ENCODE results near the gene RBM18.

RBM18 gene

DNA sequence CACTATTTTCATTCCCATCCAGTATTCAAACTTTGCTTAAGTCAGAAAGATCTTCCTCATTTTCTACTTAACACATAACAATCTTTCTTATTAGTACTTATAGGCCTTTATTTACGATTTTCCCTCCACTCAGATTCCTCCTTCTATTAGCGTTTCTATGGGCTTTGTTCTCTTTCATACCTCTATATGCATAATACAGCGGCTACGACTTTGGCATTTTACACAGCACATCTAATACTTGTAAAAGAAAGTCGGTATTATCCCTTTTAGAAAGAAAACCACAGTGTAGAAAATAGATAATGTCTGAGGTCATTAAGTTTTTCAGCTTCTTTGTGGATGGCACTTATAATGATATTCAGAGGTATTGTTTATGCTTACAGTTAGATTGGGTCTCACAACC is 8.4 kb downstream of the RBM18 start:
- no peak for FAIRE-seq

- no peak for FAIRE-seq
These were observed 9.9 kb downstream of the RBM18 start for GRCh38 chr9:122254761-122255160.

- no peak for FAIRE-seq
These were observed 11.8 kb downstream of the RBM18 start for GRCh38 chr9:122252796-122253195.

DNA sequence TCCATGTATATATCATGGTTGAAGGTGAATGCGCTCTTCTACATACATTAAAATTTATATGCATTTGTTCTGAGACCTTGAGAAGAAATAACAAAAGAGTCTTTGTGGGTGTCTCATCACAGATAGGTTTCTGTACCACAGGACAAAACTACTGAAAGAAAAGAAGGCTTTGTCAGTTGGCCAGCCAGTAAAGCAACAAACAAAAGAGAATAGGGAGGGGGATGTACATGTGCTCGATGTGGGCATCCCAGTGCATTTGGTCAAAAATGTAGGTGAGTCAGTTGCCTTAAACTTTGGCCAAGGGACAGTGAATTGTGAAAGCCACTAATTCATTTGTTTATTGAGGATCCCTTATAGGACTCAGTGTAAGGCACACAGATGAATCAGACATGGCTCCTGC is 13.3 kb downstream of the RBM18 start:
- FAIRE-seq, result no peak

DNA sequence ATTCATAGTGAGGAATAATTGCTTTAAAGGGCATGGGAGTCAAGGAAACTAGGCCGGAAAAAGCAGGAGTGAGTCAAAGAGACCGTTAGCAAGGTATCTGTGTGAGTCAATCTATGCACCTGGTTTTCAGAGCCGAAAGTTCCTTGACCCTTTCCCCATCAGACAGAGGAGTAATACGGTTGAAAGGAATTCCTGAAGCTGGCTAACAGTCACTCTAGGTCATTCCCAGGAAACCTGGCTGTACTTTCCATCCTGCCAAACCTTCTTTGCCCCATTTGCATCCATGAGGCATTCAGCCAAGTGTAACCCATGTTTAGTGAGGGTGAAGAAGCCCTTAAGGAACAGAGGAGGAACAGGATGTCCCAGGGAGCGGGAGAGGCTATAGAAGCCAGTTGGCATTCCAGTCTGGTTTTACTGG is 16.2 kb downstream of the RBM18 start:
- FAIRE-seq, result no peak

- no peak for FAIRE-seq
These were observed 18.0 kb downstream of the RBM18 start for GRCh38 chr9:122246666-122247065.

- no peak for FAIRE-seq
These were observed 20.3 kb downstream of the RBM18 start for GRCh38 chr9:122244349-122244748.

GRCh38 chr9:122239722-122240121 is 24.9 kb downstream of the RBM18 start:
- FAIRE-seq, result no peak

DNA sequence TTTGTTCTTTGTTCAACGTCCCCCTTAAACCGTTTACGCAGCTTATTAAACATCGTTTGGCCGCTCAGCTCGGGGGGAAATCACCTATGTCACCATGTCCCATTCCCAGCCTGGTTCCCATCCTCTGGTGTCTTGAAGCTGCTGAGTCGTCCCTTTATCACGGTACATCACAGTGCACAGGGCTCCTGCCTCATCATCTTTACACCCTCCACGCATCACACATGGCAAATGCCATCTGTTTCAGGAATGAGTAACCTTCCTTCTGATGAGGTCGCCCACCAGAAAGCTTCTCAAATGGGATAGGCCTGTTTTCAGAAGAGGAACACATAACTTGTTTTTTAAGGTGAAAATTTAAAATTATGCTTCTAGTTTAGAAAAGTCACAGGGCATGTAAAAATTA is 28.0 kb downstream of the RBM18 start:
- FAIRE-seq, result no peak

- no peak for FAIRE-seq
These were observed 30.5 kb downstream of the RBM18 start for GRCh38 chr9:122234022-122234748.

- no peak for FAIRE-seq
These were observed 31.8 kb downstream of the RBM18 start for GRCh38 chr9:122232796-122233306.

DNA sequence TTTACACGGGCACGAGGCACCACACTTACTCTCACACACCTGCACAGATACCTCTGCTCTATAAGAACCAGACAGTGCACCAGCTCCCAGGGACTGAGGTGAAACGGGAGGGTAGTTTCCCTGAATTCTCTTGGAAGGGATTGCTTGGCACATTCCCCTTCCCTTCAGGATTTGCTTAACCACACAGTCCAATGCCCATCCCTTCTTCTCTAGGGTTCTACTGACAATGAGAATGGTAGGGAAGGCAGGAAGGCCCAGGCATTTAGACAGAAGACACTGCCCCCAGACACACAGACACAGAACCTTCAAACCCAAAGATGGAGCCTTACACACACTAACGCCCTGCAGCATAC is 35.2 kb downstream of the RBM18 start:
- FAIRE-seq, result no peak

GRCh38 chr9:122228568-122229484 is 35.8 kb downstream of the RBM18 start, which contains the start of gene LHX6:
Gene LHX6, minus strand, starts transcription at chr9:122228957. Its CDS starts 217 bp downstream, at chr9:122228740.
- FAIRE-seq, result no peak

DNA sequence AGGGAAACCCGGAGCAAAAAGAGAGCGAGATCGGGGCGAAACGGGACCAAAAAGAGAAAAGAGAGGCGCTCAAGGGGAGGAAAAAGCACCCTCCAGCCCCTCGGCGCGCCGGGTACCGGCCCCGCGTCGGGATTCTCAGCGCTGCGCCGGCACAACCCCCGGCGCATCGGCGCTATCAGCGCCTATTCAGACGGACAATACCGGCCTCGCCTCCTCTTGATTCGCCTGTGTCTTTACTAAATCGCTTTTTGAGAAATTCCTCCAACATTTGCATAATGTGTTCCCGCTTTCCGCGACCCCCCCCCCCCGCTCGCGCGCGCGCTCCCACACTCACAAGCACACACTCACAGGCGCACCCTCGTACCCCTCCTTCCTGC is 36.5 kb downstream of the RBM18 start:
- FAIRE-seq, result no peak

DNA sequence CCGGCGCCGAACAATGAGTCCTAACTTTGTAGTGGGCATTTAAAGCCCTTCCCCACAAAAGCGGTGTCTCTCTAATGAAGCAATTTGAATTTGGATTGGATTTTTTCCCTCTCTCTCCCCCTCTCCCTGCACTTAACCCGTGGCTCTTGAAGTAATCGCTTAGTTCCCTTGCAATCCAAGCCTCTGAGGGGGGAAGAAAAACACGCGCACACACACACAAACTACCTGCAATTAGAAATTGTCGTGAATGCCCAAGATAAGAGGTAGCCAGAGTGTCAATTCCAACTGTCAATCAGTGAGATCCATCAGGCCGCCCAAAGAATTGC is 37.1 kb downstream of the RBM18 start:
- FAIRE-seq, result no peak

DNA sequence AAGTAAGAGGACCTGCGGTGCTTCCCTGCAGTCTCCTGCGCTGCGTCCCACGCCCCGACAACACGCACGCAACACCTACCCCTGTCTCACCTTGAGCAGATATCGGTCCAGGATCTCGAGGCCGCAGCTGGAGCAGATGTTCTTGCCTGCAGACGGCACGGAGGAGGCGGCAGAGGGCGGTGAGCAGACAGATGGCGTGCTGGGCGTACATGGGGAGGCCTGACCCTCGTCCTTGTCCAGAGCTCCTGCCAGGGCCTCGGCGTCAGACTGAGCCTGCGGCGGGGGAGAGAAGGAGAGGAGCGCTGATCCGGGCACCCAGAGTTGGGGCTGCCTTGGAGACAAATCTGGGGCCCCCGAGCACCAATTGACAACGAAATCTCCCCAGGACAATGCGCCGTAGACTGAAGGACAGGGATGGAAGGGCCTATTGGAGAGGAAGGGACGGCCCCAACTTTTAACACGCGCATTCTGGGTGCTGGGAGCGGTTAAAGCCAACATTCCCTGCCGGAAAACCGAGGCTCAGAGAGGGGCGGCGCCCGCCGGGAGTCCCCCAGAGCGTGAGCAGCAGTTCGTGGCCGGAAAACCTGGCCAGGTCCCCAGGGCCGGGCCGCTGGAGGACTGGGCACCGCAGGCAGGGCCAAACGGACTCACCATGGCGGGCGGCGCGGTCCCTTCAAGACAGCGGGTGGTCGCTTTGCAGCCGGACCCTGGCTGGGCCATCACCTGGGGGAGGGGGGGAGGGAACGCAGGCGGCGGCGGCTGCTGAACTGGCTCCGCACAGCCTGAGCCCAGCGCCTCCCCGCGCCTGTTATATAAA is 37.7 kb downstream of the RBM18 start:
- no peak for FAIRE-seq

DNA sequence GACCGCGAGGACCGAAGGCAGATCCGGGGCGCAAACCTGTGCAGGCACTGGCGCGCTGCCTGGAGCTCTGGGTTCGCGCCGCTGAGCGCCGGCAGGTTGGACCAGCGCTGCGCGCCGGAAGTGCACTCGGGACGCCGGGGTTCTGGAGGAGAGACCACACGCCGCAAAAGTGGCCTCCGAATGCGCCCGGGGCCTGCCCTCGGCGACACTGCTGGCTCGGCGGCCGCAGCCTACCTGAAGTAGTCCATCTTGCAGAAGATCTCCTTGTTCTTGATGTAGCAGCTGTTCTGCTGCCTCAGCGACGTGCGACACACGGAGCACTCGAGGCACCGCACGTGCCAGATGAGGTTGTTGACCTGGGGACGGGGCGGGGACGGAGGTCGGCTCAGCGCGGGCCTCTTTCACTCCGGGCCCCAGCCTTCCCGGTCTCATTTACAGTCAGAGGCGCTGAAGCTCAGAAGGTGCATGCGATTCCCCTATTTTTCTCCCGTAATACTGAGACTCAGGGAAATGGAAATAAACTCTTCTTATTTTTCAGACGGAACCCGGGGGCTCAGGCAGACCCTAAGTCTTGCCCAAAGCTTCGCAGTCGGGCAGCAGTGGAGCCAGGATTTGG is 38.4 kb downstream of the RBM18 start:
- no peak for FAIRE-seq

DNA sequence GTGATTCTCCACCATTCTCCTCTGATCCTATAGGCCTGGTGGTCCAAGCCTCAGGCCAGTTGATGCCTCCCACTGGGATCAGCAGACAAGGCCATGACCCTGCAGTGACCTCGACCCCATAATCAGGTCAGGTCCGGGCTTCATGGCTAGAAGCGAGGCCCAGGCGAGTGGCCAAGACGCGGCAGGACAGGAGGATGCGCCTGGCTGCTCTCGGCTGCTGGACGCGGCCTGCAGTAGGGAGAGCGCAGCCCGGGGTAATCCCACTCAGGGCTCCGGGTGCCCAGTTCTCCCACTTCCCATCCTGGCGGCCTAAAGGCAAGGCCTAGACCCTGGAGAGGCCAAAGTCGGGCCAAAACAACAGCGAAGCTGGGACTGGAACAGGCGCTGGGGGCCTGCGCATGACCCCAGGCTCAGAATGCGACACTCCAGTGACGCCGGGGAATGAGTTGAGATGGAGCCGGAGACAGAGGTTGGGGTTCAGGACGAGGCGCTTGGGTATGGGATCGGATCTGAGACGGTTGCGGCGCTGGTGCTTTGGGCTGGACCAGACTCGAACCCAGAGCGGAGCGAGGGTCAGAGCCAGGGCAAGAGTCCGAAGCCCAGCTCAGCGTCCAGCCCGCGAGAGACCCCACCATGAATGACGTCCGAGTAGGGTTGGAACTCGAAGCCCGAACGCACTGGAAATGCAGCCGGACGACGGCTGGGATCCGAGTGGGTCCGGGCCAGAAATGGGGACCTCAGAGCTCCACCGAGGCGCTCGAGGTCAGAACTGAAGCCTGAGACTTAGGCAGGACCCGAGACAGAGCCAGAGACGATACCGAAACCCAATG is 39.1 kb downstream of the RBM18 start:
- FAIRE-seq, result no peak

- FAIRE-seq, result no peak
These were observed 41.2 kb downstream of the RBM18 start for GRCh38 chr9:122223435-122223834.

- FAIRE-seq, result no peak
These were observed 41.8 kb downstream of the RBM18 start for GRCh38 chr9:122222791-122223190.

GRCh38 chr9:122221183-122221811 is 43.3 kb downstream of the RBM18 start:
- FAIRE-seq, result no peak
